ENCODE data around the gene RPP14. TPM values are rescaled to one million over a fixed set of nuclear protein-coding genes. Genes with fewer than 3 reads are reported as not detected.

Gene RPP14
- total and polyA plus RNA-seq, 10 of the 15 experiments (the other 5 are each of a cell fraction or from before 2014, with no cell fraction given): 9.1 to 21.2 (median 12.7) TPM

GRCh38 chr3:58296843-58297242, 9.2 kb upstream of the RPP14 start (continued):
- TF ChIP-seq E4F1 (IDR thresholded peaks at IDR 0.05; ENCODE audit: borderline replicate concordance, partially characterized antibody): no peak
- no peak for TF ChIP-seq BCL3 (IDR thresholded peaks at IDR 0.05; ENCODE audit: borderline replicate concordance, insufficient read depth, low read depth, low read length, poor library complexity, severe bottlenecking)

- Histone ChIP-seq H3K4me2 (ENCODE audit: control insufficient read depth, insufficient read depth) (no peak overlapping the region), H2AFZ (ENCODE audit: control insufficient read depth, low read depth, low read length) (no peak overlapping the region), H3K36me3 (ENCODE audit: control insufficient read depth in 2 of 2, insufficient read depth in 2 of 2, low read length in 1 of 2) (peaks cover 0 to 2% of the 10 kb centered on the region in 2 experiments; a peak in 1 of 4 replicates), H4K20me1 (ENCODE audit: control insufficient read depth, insufficient read depth) (no peaks in the 10 kb centered on the region), H3K9me3 (replicated peaks; ENCODE audit: control insufficient read depth, insufficient read depth, low read length) (no peaks in the 10 kb centered on the region; the same call in 2 of the 3 replicates), H3K9ac (ENCODE audit: control insufficient read depth, insufficient read depth, low read length) (no peak overlapping the region), H3K4me3 (no peak overlapping the region), H3K79me2 (ENCODE audit: control insufficient read depth, insufficient read depth, low read length) (no peaks in the 10 kb centered on the region), H3K27me3 (replicated peaks in 1 of 2; ENCODE audit: control insufficient read depth in 2 of 2, insufficient read depth in 2 of 2, low read length in 1 of 2) (no peaks in the 10 kb centered on the region; a peak in 1 of 4 replicates), H3K4me1 (ENCODE audit: control insufficient read depth, insufficient read depth, low read length) (no peaks in the 10 kb centered on the region), H3K27ac (ENCODE audit: control insufficient read depth, insufficient read depth) (no peak overlapping the region)
- ATAC-seq (no peak), DNase-seq (ENCODE audit: low read depth, low spot score) (no peak), FAIRE-seq (no peak)
- RAD21 ChIA-PET (ENCODE audit: unreplicated experiment): interaction anchor here (1.8 to 6.3 kb wide), 6 partner anchors 60 to 113 kb away, joined by 6 to 106 read pairs (median 16); partner anchors contain the start of gene ABHD6
- BruUV-seq (replicated peaks): no TSS peak
- POLR2A ChIA-PET: no interaction called here
- SMC1A ChIA-PET (ENCODE audit: uncharacterized antibody, unreplicated experiment): interaction anchor here (1.2 to 6.6 kb wide), 6 partner anchors 27 to 120 kb away, joined by 3 to 127 read pairs (median 17); no protein-coding TSS in a partner anchor
- in situ Hi-C loops (cut with MboI): no loop called here
- intact Hi-C loops (cut with micrococcal nuclease; ENCODE audit: unreplicated experiment): loop anchor here (5.0 kb wide), 1 partner anchor 61 kb away; the partner anchor contains the start of gene ABHD6
- TF ChIP-seq ASH2L (IDR thresholded peaks at IDR 0.05; ENCODE audit: borderline replicate concordance, low read depth): no peak
- no peak for TF ChIP-seq ETV6 (conservative IDR thresholded peaks at IDR 0.05 in 1 of 2, IDR thresholded peaks at IDR 0.05 in 1 of 2; ENCODE audit: borderline replicate concordance in 1 of 2, low read depth in 1 of 2)
- TF ChIP-seq MEF2B (IDR thresholded peaks at IDR 0.05; ENCODE audit: partially characterized antibody, poor library complexity, severe bottlenecking): no peak
- TF ChIP-seq IRF5 (IDR thresholded peaks at IDR 0.05; ENCODE audit: borderline replicate concordance): no peak
- TF ChIP-seq YY1 (IDR thresholded peaks at IDR 0.05; ENCODE audit: low read depth, low read length): no peak
- no peak for TF ChIP-seq IKZF2 (IDR thresholded peaks at IDR 0.05)
- TF ChIP-seq BCL3 (IDR thresholded peaks at IDR 0.05; ENCODE audit: borderline replicate concordance, insufficient read depth, low read depth, low read length, poor library complexity, severe bottlenecking): no peak
- TF ChIP-seq FOXM1 (IDR thresholded peaks at IDR 0.05; ENCODE audit: low read depth, low read length): no peak
- TF ChIP-seq POLR2AphosphoS5 (IDR thresholded peaks at IDR 0.05; ENCODE audit: low read length): no peak
- no peak for TF ChIP-seq STAT3 (IDR thresholded peaks at IDR 0.05; ENCODE audit: low read depth, low read length)
- TF ChIP-seq NR2C1 (IDR thresholded peaks at IDR 0.05): no peak
- no peak for TF ChIP-seq SUZ12 (IDR thresholded peaks at IDR 0.05; ENCODE audit: unreplicated experiment)
- TF ChIP-seq MXI1 (IDR thresholded peaks at IDR 0.05; ENCODE audit: low read depth, low read length): no peak
- no peak for TF ChIP-seq FOS (IDR thresholded peaks at IDR 0.05; ENCODE audit: borderline replicate concordance, extremely low read depth, insufficient read length)
- CTCF ChIA-PET: interaction anchor here (1.3 to 15.5 kb wide), 8 partner anchors 8 to 113 kb away, joined by 3 to 503 read pairs (median 12); partner anchors contain the start of genes HTD2 and RPP14
- WGBS (ENCODE audit: insufficient coverage, insufficient replicate concordance, low lambda C conversion rate, missing lambda C conversion rate): 52% methylated on average over 3 of the region's 3 CpGs
These were observed 7.9 kb upstream of the RPP14 start for GRCh38 chr3:58298190-58298589.

Data from GM12878 (cell line).